ENCODE measurements around the gene SERPINF2. TPM values are rescaled to one million over a fixed set of nuclear protein-coding genes. Genes with fewer than 3 reads are reported as not detected.

The SERPINF2 gene
- polyA plus RNA-seq, 1 donor (not counting 4 experiments of a cell fraction or from before 2014, with no cell fraction given): 0.96 TPM

- FAIRE-seq (no peak), DNase-seq (ENCODE audit: low read depth, low spot score) (no peak)
- no peak overlapping the region for H3K4me3 ChIP-seq (ENCODE audit: control insufficient read depth in 2 of 3, extremely low read depth in 1 of 3, insufficient read depth in 2 of 3, low read depth in 1 of 3, low read length in 3 of 3)
- H3K9ac ChIP-seq (ENCODE audit: control insufficient read depth, extremely low read depth, insufficient read depth, low read length): no peak overlapping the region
- no peaks in the 10 kb centered on the region for H3K79me2 ChIP-seq (ENCODE audit: control insufficient read depth, insufficient read depth, low read length)
- H3K27me3 ChIP-seq (ENCODE audit: control insufficient read depth, extremely low read depth, insufficient read depth, low read length): no peaks in the 10 kb centered on the region
- dilution Hi-C loops (cut with MboI; ENCODE audit: extremely low pct_ligation_motif_present, low sequenced_read_pairs): no loop called here
- H3K4me1 ChIP-seq (ENCODE audit: control insufficient read depth, extremely low read depth, insufficient read depth, low read length): no peaks in the 10 kb centered on the region
- H4K20me1 ChIP-seq (ENCODE audit: control insufficient read depth, extremely low read depth, insufficient read depth, low read length): no peaks in the 10 kb centered on the region
- no peak overlapping the region for H3K27ac ChIP-seq (ENCODE audit: control insufficient read depth, insufficient read depth, low read length)
- no peak overlapping the region for H3K4me2 ChIP-seq (ENCODE audit: control insufficient read depth, extremely low read depth, insufficient read depth, low read depth, low read length)
- TF ChIP-seq CTCF (optimal IDR thresholded peaks at IDR 0.05 in 1 of 3, IDR thresholded peaks at IDR 0.05 in 1 of 3, conservative IDR thresholded peaks at IDR 0.05 in 1 of 3; ENCODE audit: extremely low read depth in 1 of 3, insufficient read depth in 2 of 3, low read length in 3 of 3) (no peak), EZH2 (IDR thresholded peaks at IDR 0.05; ENCODE audit: low read length) (no peak)
- peaks cover 5 to 12% of the 10 kb centered on the region in 2 experiments for H3K36me3 ChIP-seq (ENCODE audit: control insufficient read depth in 2 of 2, extremely low read depth in 1 of 2, insufficient read depth in 2 of 2, low read length in 2 of 2)
- H3K9me1 ChIP-seq (ENCODE audit: control insufficient read depth, extremely low read depth, insufficient read depth, low read length): no peaks in the 10 kb centered on the region
- H2AFZ ChIP-seq (ENCODE audit: control insufficient read depth, low read length): no peak overlapping the region
- no peaks in the 10 kb centered on the region for H3K9me3 ChIP-seq (ENCODE audit: control insufficient read depth, low read depth, low read length)
These were observed 59.8 kb downstream of the SERPINF2 start for GRCh38 chr17:1802429-1802828.

GRCh38 chr17:1803280-1803679, 60.6 kb downstream of the SERPINF2 start:
- Histone ChIP-seq H3K27ac (ENCODE audit: control insufficient read depth, insufficient read depth, low read length) (no peak overlapping the region), H3K9me1 (ENCODE audit: control insufficient read depth, extremely low read depth, insufficient read depth, low read length) (no peaks in the 10 kb centered on the region), H3K9me3 (ENCODE audit: control insufficient read depth, low read depth, low read length) (no peaks in the 10 kb centered on the region), H3K4me2 (ENCODE audit: control insufficient read depth, extremely low read depth, insufficient read depth, low read depth, low read length) (no peak overlapping the region), H3K27me3 (ENCODE audit: control insufficient read depth, extremely low read depth, insufficient read depth, low read length) (no peaks in the 10 kb centered on the region), H4K20me1 (ENCODE audit: control insufficient read depth, extremely low read depth, insufficient read depth, low read length) (no peaks in the 10 kb centered on the region), H3K36me3 (ENCODE audit: control insufficient read depth in 2 of 2, extremely low read depth in 1 of 2, insufficient read depth in 2 of 2, low read length in 2 of 2) (peaks cover 4 to 12% of the 10 kb centered on the region in 2 experiments), H2AFZ (ENCODE audit: control insufficient read depth, low read length) (no peak overlapping the region), H3K79me2 (ENCODE audit: control insufficient read depth, insufficient read depth, low read length) (no peaks in the 10 kb centered on the region), H3K4me1 (ENCODE audit: control insufficient read depth, extremely low read depth, insufficient read depth, low read length) (no peaks in the 10 kb centered on the region), H3K4me3 (ENCODE audit: control insufficient read depth in 2 of 3, extremely low read depth in 1 of 3, insufficient read depth in 2 of 3, low read depth in 1 of 3, low read length in 3 of 3) (no peak overlapping the region), H3K9ac (ENCODE audit: control insufficient read depth, extremely low read depth, insufficient read depth, low read length) (no peak overlapping the region)
- DNase-seq (ENCODE audit: low read depth, low spot score) (no peak), FAIRE-seq (no peak)
- dilution Hi-C loops (cut with MboI; ENCODE audit: extremely low pct_ligation_motif_present, low sequenced_read_pairs): no loop called here
- TF ChIP-seq CTCF (optimal IDR thresholded peaks at IDR 0.05 in 1 of 3, IDR thresholded peaks at IDR 0.05 in 1 of 3, conservative IDR thresholded peaks at IDR 0.05 in 1 of 3; ENCODE audit: extremely low read depth in 1 of 3, insufficient read depth in 2 of 3, low read length in 3 of 3) (no peak), EZH2 (IDR thresholded peaks at IDR 0.05; ENCODE audit: low read length) (no peak)

Other genes starting within 250 kb of the SERPINF2 start
- 19.9 to 28.0 TPM (median 23.0 TPM) in 3 replicates for gene INPP5K, start 226.3 kb upstream of the SERPINF2 start, polyA plus RNA-seq
- 45.2 to 80.0 TPM (median 76.5 TPM) in 3 replicates for gene PITPNA, start 180.1 kb upstream of the SERPINF2 start, polyA plus RNA-seq
- gene SLC43A2, start 114.0 kb upstream of the SERPINF2 start, polyA plus RNA-seq: 12.7 to 17.0 TPM (median 13.9 TPM) in 3 replicates
- gene SCARF1, start 97.1 kb upstream of the SERPINF2 start, polyA plus RNA-seq: 0.05 to 0.18 TPM (median 0.06 TPM) in 3 replicates
- 3.1 to 4.5 TPM (median 3.2 TPM) in 3 replicates for gene RILP, start 93.0 kb upstream of the SERPINF2 start, polyA plus RNA-seq
- 60.1 to 118 TPM (median 97.5 TPM) in 3 replicates for gene PRPF8, start 58.0 kb upstream of the SERPINF2 start, polyA plus RNA-seq
- gene TLCD2, start 32.5 kb upstream of the SERPINF2 start, polyA plus RNA-seq: 0.75 to 1.1 TPM (median 0.76 TPM) in 3 replicates
- gene WDR81, start 18.2 kb upstream of the SERPINF2 start, polyA plus RNA-seq: 4.2 to 9.5 TPM (median 7.3 TPM) in 3 replicates
- 17.3 to 29.8 TPM (median 23.2 TPM) in 3 replicates for gene SERPINF1, start 19.2 kb downstream of the SERPINF2 start, polyA plus RNA-seq
- gene SMYD4, start 87.0 kb downstream of the SERPINF2 start, polyA plus RNA-seq: 5.6 to 6.3 TPM (median 5.8 TPM) in 3 replicates
- 70.5 to 79.7 TPM (median 74.9 TPM) in 3 replicates for gene RPA1, start 87.1 kb downstream of the SERPINF2 start, polyA plus RNA-seq